ENCODE results near the gene WSCD1.

DNA sequence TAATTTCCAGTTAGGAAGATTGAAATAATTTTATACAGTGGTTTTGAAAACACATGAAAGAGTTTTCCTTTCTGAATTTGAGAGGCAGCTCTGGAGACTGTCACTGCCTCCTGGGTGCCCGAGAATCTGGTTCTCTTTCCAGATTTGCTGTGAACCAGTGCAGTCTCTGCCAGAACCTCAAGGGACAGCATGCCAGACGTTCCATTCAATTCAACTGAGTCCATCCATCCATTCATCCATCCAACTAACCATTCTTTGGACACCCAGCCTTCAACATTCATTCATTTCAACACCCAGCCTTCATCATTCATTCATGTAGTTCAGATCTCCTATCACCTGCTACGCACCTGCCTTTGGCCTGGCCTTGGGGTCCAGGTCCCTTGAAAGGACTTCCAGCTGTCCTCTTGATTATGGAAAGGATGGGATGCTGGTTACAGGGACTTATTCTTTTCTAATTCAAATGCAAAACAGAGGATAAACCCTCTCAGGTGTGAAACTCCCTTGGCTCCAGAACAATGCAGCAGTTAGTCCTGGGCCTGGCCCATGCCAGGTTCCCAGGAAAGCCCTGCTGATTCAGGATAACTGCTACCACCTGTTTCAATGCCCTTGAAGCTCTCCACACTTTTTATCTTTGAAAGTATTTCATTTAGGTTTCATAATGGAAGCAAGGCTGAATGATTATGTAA is 68.7 kb downstream of the WSCD1 start:
- TF ChIP-seq, protein P1, sequence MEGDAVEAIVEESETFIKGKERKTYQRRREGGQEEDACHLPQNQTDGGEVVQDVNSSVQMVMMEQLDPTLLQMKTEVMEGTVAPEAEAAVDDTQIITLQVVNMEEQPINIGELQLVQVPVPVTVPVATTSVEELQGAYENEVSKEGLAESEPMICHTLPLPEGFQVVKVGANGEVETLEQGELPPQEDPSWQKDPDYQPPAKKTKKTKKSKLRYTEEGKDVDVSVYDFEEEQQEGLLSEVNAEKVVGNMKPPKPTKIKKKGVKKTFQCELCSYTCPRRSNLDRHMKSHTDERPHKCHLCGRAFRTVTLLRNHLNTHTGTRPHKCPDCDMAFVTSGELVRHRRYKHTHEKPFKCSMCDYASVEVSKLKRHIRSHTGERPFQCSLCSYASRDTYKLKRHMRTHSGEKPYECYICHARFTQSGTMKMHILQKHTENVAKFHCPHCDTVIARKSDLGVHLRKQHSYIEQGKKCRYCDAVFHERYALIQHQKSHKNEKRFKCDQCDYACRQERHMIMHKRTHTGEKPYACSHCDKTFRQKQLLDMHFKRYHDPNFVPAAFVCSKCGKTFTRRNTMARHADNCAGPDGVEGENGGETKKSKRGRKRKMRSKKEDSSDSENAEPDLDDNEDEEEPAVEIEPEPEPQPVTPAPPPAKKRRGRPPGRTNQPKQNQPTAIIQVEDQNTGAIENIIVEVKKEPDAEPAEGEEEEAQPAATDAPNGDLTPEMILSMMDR (conservative IDR thresholded peaks at IDR 0.05; ENCODE audit: low read depth, low read length), result no peak
- TF ChIP-seq EZH2 (IDR thresholded peaks at IDR 0.05; ENCODE audit: borderline replicate concordance, low read depth, low read length, poor library complexity, severe bottlenecking), result no peak
